K562 (cell line): ENCODE results near the gene IFNA1. TPM values are rescaled to one million over a fixed set of nuclear protein-coding genes. Genes with fewer than 3 reads are reported as not detected.

Source experiments
- ATAC-seq: fragments of 200-7000 bp; cut with Tn5 transposase; 3 replicates; pipeline ENCODE4 v1.9.1; 2020; ENCODE audit warnings: moderate library complexity
- BruUV-seq: library from RNA; stranded (reverse); fragments of 400-500 nt; replicated peaks from 2 replicates; lab custom pipeline; 2021; lab: Mats Ljungman, UMichigan
- CTCF ChIA-PET: fragments of 300-600 bp; formaldehyde crosslinking; extraction: SDS; loops from one replicate; lab custom pipeline; 2021; ENCODE audit warnings: low intra/inter-chr PET ratio; lab: Yijun Ruan, JAX
- POLR2A ChIA-PET: fragments of 300-600, 350-650 bp; sonication (Branson Sonifier 250); formaldehyde crosslinking; extraction: SDS; loops from one replicate; lab custom pipeline; 2021; ENCODE audit warnings: antibody characterized with exemption, inconsistent platforms; lab: Yijun Ruan, JAX
- DNase-seq, 4 experiments: peaks; one replicate each; pipeline versions ENCODE4 v3.0.0 to v3.0.0-alpha.2; 2011 to 2018; ENCODE audit warnings: low spot score in 3 of 4, mixed read lengths in 3 of 4; ENCODE audit errors: extremely low read depth in 1 of 4
- FAIRE-seq: peaks from 2 replicates; lab custom pipeline; 2011; peaks lifted over from hg19 to GRCh38; lab: Jason Lieb, UNC
- H2AFZ ChIP-seq: 2 replicates; pipeline ENCODE4 v1.6.0; 2011; ENCODE audit warnings: low read depth, low read length, control low read depth, inconsistent platforms
- H3K27ac ChIP-seq: fragments of 200-600 bp; 3 replicates; pipeline ENCODE4 v1.8.0; 2011; ENCODE audit warnings: low read depth, mild to moderate bottlenecking, control low read depth, inconsistent platforms, low read length, moderate library complexity, mixed read lengths; ENCODE audit errors: extremely low read depth
- H3K27me3 ChIP-seq, 2 experiments: fragments of 300-600 bp in 1 of 2; 2 replicates in 1 of 2; 3 replicates in 1 of 2; pipeline versions ENCODE4 v1.6.0 to v1.8.0; 2011; ENCODE audit warnings: inconsistent platforms in 2 of 2, low read length in 2 of 2, mild to moderate bottlenecking in 1 of 2, mixed read lengths in 1 of 2, moderate library complexity in 1 of 2; ENCODE audit not compliant: control insufficient read depth in 2 of 2, insufficient read depth in 2 of 2
- H3K36me3 ChIP-seq: fragments of 300-600 bp; 3 replicates; pipeline ENCODE4 v1.8.0; 2011; ENCODE audit warnings: mild to moderate bottlenecking, low read length, inconsistent platforms; ENCODE audit not compliant: control insufficient read depth, insufficient read depth
- H3K4me1 ChIP-seq, 2 experiments: fragments of 200-600 bp in 1 of 2; replicated peaks in 1 of 2; 2 replicates in 1 of 2; 3 replicates in 1 of 2; pipeline versions ENCODE4 v1.5.1 to v1.8.0; 2011; ENCODE audit warnings: inconsistent platforms in 2 of 2, low read length in 2 of 2, mild to moderate bottlenecking in 1 of 2, mixed read lengths in 1 of 2, moderate library complexity in 1 of 2; ENCODE audit not compliant: control insufficient read depth in 2 of 2, insufficient read depth in 2 of 2
- H3K4me2 ChIP-seq: 2 replicates; pipeline ENCODE4 v1.6.1; 2011; ENCODE audit warnings: low read length, control low read depth, inconsistent platforms, mixed read lengths; ENCODE audit not compliant: insufficient read depth
- H3K4me3 ChIP-seq: fragments of 200-600 bp; sonication (generic), shearing (Covaris generic); 2 replicates; pipeline ENCODE4 v1.5.1; 2016; ENCODE audit warnings: control low read depth, inconsistent platforms
- H3K79me2 ChIP-seq: fragments of 200-600 bp; 3 replicates; pipeline ENCODE4 v1.8.0; 2011; ENCODE audit warnings: low read length, inconsistent platforms; ENCODE audit not compliant: control insufficient read depth, insufficient read depth
- H3K9ac ChIP-seq, 2 experiments: 2 replicates each; pipeline versions ENCODE4 v1.6.0 to v1.6.1; 2011; ENCODE audit warnings: low read depth in 2 of 2, low read length in 2 of 2, control low read depth in 1 of 2, inconsistent platforms in 1 of 2, mild to moderate bottlenecking in 1 of 2, mixed read lengths in 1 of 2; ENCODE audit not compliant: insufficient read depth in 1 of 2
- H3K9me1 ChIP-seq: one replicate; pipeline ENCODE4 v1.6.0; 2011; ENCODE audit warnings: inconsistent platforms, mild to moderate bottlenecking, low read length, moderate library complexity; ENCODE audit not compliant: control insufficient read depth, insufficient read depth
- H3K9me3 ChIP-seq: replicated peaks from 2 replicates; pipeline ENCODE4 v1.5.1; 2011; ENCODE audit warnings: low read depth, low read length, inconsistent platforms; ENCODE audit not compliant: control insufficient read depth, insufficient read depth
- H4K20me1 ChIP-seq: replicated peaks from 2 replicates; pipeline ENCODE4 v1.6.1; 2011; ENCODE audit warnings: low read length, inconsistent platforms, mixed read lengths; ENCODE audit not compliant: control insufficient read depth, insufficient read depth
- IRF2 ChIP-seq: sonication (generic); formaldehyde crosslinking; IDR thresholded peaks from 2 replicates; pipeline ENCODE4 v1.8.1; 2022; ENCODE audit warnings: mild to moderate bottlenecking, missing genetic modification reagents
- MECOM ChIP-seq: fragments of 250-450 bp; sonication (Bioruptor Pico); IDR thresholded peaks from 2 replicates; pipeline ENCODE4 v1.8.0; 2022; ENCODE audit warnings: inconsistent platforms
- MEF2D ChIP-seq: conservative IDR thresholded peaks from 2 replicates; pipeline ENCODE4 v1.6.1; 2016; ENCODE audit warnings: low read depth, missing genetic modification characterization, missing compliant biosample characterization
- MTF1 ChIP-seq: fragments of 250-450 bp; sonication (Bioruptor Pico); IDR thresholded peaks from 2 replicates; pipeline ENCODE4 v1.9.0; 2021; ENCODE audit warnings: moderate library complexity, mild to moderate bottlenecking, inconsistent platforms, borderline replicate concordance
- MYC ChIP-seq, 2 experiments: fragments of 250-450 bp in 1 of 2; sonication (Bioruptor Pico) in 1 of 2; IDR thresholded peaks; 2 replicates each; pipeline versions ENCODE4 v1.5.1 to v1.6.1; 2012 to 2021; ENCODE audit warnings: low read depth in 2 of 2, borderline replicate concordance in 1 of 2, improper control_type of control experiment in 1 of 2, low read length in 1 of 2, mild to moderate bottlenecking in 1 of 2, moderate library complexity in 1 of 2
- PTRF ChIP-seq: fragments of 450-650 bp; IDR thresholded peaks from 2 replicates; pipeline ENCODE4 v1.6.1; 2016; ENCODE audit warnings: mild to moderate bottlenecking, missing genetic modification characterization, missing compliant biosample characterization
- PYGO2 ChIP-seq: fragments of 450-650 bp; IDR thresholded peaks from 2 replicates; pipeline ENCODE4 v1.6.1; 2016; ENCODE audit warnings: mild to moderate bottlenecking, missing genetic modification characterization, moderate library complexity, missing compliant biosample characterization
- TAF15 ChIP-seq: fragments of 200-400 bp; formaldehyde crosslinking; IDR thresholded peaks from 2 replicates; pipeline ENCODE4 v1.6.1; 2017; ENCODE audit warnings: mild to moderate bottlenecking, low read depth, low read length, moderate library complexity
- ZNF146 ChIP-seq: IDR thresholded peaks from one replicate; pipeline ENCODE4 v1.6.1; 2018; ENCODE audit warnings: missing compliant biosample characterization; ENCODE audit not compliant: unreplicated experiment
- ZNF239 ChIP-seq: fragments of 250-450 bp; sonication (Bioruptor Pico); IDR thresholded peaks from 2 replicates; pipeline ENCODE4 v1.4.0; 2020; ENCODE audit warnings: mild to moderate bottlenecking
- ZNF57 ChIP-seq: fragments of 450-650 bp; formaldehyde crosslinking; IDR thresholded peaks from 2 replicates; pipeline ENCODE4 v1.4.0; 2020; ENCODE audit warnings: mild to moderate bottlenecking, moderate library complexity
- WGBS: fragments of 100-300 bp; shearing (Covaris generic); methylation state at CpG from one replicate; pipeline ENCODE4 v1.1.6; 2016; ENCODE audit warnings: low coverage, mixed read lengths; ENCODE audit not compliant: insufficient coverage; ENCODE audit errors: missing lambda C conversion rate; 5-methylcytosine and 5-hydroxymethylcytosine counted together
- in situ Hi-C: fragments of 300-500 bp; cut with MboI; formaldehyde crosslinking; loops from 4 replicates; pipeline ENCODE4 v1.15.0; 2018; ENCODE audit warnings: inconsistent platforms, mixed read lengths
- intact Hi-C: fragments of 100-400 bp; cut with micrococcal nuclease; formaldehyde crosslinking; loops from 2 replicates; pipeline ENCODE4 v1.14.2; 2022
- polyA plus RNA-seq, 8 experiments: library from polyadenylated mRNA; depleted of rRNA in 4 of 8; stranded (reverse) in 5 of 8; unstranded in 3 of 8; fragments of >200 nt; fragmentation: Nextera tagmentation in 2 of 8; fragmentation: Illumina TruSeq in 1 of 8; extraction: Ambion mirVana in 2 of 8; extraction: Trizol in 1 of 8; gene quantifications; 2 replicates each; pipeline versions ENCODE4 v1.2.1 to v1.2.3, GENCODE V29; 2011 to 2014; ENCODE audit warnings: inconsistent platforms in 1 of 8, missing spikeins in 1 of 8
- total RNA-seq, 7 experiments: library from RNA; depleted of rRNA in 6 of 7; stranded (reverse); fragments of >200 nt in 6 of 7; fragmentation: Illumina TruSeq in 2 of 7; extraction: Trizol in 2 of 7; gene quantifications; 2 replicates each; pipeline versions ENCODE4 v1.2.1 to v1.2.3, GENCODE V29; 2011 to 2021; ENCODE audit warnings: low replicate concordance in 1 of 7
- TF ChIP-seq, protein P1 (sequence below): fragments of 250-450 bp; sonication (Bioruptor Pico); IDR thresholded peaks from 2 replicates; pipeline ENCODE4 v1.4.0; 2020

The IFNA1 gene
- total and polyA plus RNA-seq, 9 of the 15 experiments (the other 6 are each of a cell fraction or from before 2014, with no cell fraction given), result not detected

DNA sequence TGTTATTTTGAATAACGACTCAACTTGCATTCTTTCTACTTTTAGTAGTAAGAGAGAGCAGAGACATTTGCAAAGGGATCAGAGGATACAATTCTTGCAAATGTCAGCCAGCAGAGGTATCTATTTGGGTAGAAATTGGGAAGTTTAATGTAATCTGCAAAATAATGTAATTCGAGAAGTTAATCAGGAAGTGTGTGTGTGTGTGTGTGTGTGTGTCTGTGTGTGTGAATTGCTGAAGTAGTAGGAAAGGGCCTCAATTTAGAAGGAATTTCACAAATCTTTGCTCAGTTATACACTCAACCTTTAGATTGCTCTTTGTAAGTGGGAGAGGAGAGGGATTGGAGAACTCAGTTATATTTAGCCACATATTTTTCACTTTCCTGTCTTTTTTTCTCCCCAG, 11.0 kb upstream of the IFNA1 start:
- DNase-seq (no peak), FAIRE-seq (no peak), ATAC-seq (no peak)
- Histone ChIP-seq H3K27ac (no peak overlapping the region), H3K4me3 (no peak overlapping the region), H3K27me3 (no peaks in the 10 kb centered on the region), H3K9me1 (no peaks in the 10 kb centered on the region), H3K4me2 (no peak overlapping the region), H4K20me1 (no peaks in the 10 kb centered on the region), H3K9me3 (no peaks in the 10 kb centered on the region), H3K79me2 (no peaks in the 10 kb centered on the region), H3K36me3 (no peaks in the 10 kb centered on the region), H3K4me1 (no peaks in the 10 kb centered on the region), H2AFZ (no peak overlapping the region), H3K9ac (no peak overlapping the region)
- POLR2A ChIA-PET, result no interaction called here
- TF ChIP-seq MYC (IDR thresholded peaks at IDR 0.05; ENCODE audit: low read depth, low read length) (no peak), MYC (CRISPR knock-in tag; IDR thresholded peaks at IDR 0.05; ENCODE audit: borderline replicate concordance, low read depth) (no peak), MTF1 (CRISPR knock-in tag) (no peak), PTRF (tag) (no peak), TAF15 (no peak), MEF2D (tag) (no peak), MECOM (no peak), IRF2 (no peak), ZNF57 (CRISPR knock-in tag) (no peak), ZNF239 (CRISPR knock-in tag) (no peak), PYGO2 (tag) (no peak), ZNF146 (CRISPR knock-in tag) (no peak)
- TF ChIP-seq, protein P1, sequence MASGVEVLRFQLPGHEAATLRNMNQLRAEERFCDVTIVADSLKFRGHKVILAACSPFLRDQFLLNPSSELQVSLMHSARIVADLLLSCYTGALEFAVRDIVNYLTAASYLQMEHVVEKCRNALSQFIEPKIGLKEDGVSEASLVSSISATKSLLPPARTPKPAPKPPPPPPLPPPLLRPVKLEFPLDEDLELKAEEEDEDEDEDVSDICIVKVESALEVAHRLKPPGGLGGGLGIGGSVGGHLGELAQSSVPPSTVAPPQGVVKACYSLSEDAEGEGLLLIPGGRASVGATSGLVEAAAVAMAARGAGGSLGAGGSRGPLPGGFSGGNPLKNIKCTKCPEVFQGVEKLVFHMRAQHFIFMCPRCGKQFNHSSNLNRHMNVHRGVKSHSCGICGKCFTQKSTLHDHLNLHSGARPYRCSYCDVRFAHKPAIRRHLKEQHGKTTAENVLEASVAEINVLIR, result no peak
- CTCF ChIA-PET, result no interaction called here
- WGBS, result no CpG with 5 or more reads among the region's 2 CpGs
- in situ Hi-C loops (no loop called here), intact Hi-C loops (no loop called here)
- BruUV-seq, result no TSS peak
